ENCODE measurements around the gene LMF1. TPM values are rescaled to one million over a fixed set of nuclear protein-coding genes. Genes with fewer than 3 reads are reported as not detected.

LMF1 gene
- total and polyA plus RNA-seq, 2 of the 4 experiments (the other 2 are of a cell fraction): 7.7 to 13.1 TPM

DNA sequence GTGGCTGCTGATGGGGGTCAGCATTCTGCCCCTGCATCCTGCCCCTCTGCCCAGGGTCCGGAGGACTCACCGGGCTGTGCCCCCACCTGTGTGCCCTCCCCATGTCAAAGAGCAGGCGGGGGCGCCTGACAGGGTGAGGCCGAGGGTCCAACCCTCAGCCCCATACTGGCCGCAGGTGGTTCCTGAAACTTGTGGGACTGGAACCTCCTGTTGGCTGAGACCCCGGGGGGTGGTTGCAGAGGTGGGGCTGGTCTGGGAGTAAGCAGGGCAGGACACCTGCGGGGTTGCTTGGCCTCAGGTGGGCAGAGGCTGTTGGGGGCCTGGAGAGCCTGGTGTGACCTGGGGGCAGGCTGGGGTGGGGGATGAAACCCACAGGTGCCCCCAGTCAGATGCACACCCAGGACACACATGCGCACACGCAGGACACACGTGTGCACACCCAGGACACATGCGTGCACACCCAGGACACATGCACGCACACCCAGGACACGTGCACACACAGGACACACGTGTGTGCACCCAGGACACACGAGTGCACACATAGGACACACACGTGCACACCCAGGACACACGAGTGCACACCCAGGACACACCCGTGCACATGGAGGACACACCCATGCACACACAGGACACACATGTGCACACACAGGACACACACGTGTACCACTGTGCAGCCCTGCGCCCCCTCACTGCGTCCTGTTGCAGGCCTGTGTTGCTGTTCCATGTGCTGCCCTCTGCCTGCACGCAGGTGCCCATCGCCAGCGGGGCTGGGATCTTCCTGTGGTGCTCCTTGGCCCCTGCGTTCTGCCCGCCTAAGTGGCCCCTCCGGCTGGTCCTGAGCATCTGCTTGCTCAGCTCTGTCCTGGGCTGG is 42.2 kb upstream of the LMF1 start (continued):
- no peak for TF ChIP-seq CEBPB (IDR thresholded peaks at IDR 0.05; ENCODE audit: low read depth, low read length)

DNA sequence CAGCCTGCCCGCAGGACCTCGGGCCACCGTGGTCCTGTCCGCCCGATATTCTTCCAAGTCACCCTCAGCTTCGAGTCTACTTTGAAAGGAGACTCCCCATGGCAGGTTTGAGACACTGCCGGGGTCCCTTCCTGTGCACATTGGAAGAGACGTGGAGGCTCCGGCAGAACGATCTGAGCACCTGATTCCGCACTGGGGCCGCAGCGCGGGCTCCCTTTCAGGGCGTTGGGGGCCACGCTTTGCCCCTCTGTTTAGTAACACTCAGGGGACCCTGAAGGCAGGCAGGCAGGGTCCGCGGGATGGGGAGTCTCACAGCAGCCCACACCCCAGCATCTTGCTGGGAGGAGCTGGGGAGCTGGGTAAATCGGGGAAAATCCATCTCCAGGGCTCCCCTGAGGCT is 41.4 kb upstream of the LMF1 start:
- no peak overlapping the region for H3K23ac ChIP-seq (ENCODE audit: low read depth, low read length)
- no peak overlapping the region for H3K18ac ChIP-seq (ENCODE audit: low read depth, low read length)
- no peak for TF ChIP-seq NFE2L2 (IDR thresholded peaks at IDR 0.05; ENCODE audit: low read depth, low read length)
- TF ChIP-seq RFX5 (IDR thresholded peaks at IDR 0.05; ENCODE audit: low read depth, low read length): no peak
- no peak for TF ChIP-seq MAFK (IDR thresholded peaks at IDR 0.05; ENCODE audit: low read depth, low read length)
- TF ChIP-seq, protein P1, sequence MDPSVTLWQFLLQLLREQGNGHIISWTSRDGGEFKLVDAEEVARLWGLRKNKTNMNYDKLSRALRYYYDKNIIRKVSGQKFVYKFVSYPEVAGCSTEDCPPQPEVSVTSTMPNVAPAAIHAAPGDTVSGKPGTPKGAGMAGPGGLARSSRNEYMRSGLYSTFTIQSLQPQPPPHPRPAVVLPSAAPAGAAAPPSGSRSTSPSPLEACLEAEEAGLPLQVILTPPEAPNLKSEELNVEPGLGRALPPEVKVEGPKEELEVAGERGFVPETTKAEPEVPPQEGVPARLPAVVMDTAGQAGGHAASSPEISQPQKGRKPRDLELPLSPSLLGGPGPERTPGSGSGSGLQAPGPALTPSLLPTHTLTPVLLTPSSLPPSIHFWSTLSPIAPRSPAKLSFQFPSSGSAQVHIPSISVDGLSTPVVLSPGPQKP (IDR thresholded peaks at IDR 0.05; ENCODE audit: borderline replicate concordance, low read depth, low read length): no peak
- no peak for TF ChIP-seq SMC3 (IDR thresholded peaks at IDR 0.05; ENCODE audit: low read depth, low read length)
- TF ChIP-seq CHD1 (IDR thresholded peaks at IDR 0.05; ENCODE audit: low read depth, low read length): no peak
- no peak for TF ChIP-seq MAZ (IDR thresholded peaks at IDR 0.05; ENCODE audit: borderline replicate concordance, low read depth, low read length)
- TF ChIP-seq MXI1 (IDR thresholded peaks at IDR 0.05; ENCODE audit: borderline replicate concordance, low read depth, low read length): no peak
- H3K4me1 ChIP-seq (ENCODE audit: control insufficient read depth, insufficient read depth, low read length): no peaks in the 10 kb centered on the region
- no peak overlapping the region for H2BK15ac ChIP-seq (ENCODE audit: low read depth, low read length)
- intact Hi-C loops (cut with micrococcal nuclease): no loop called here
- H3K36me3 ChIP-seq (ENCODE audit: control insufficient read depth, insufficient read depth, low read length): no peaks in the 10 kb centered on the region
- H3K56ac ChIP-seq (ENCODE audit: extremely low read depth, insufficient read depth, low read length): no peak overlapping the region
- no TSS peak for BruUV-seq (replicated peaks)
- no peak overlapping the region for H3K14ac ChIP-seq (replicated peaks; ENCODE audit: low read depth, low read length)
- in situ Hi-C loops (cut with MboI; ENCODE audit: low sequenced_read_pairs): no loop called here
- 82% methylated on average over 6 of the region's 19 CpGs; no CpG with 5 or more reads in 1 of the 2 experiments for WGBS, 2 experiments (ENCODE audit: extremely low coverage in 2 of 2, insufficient read length in 1 of 2)
- no peak overlapping the region for H2BK120ac ChIP-seq (ENCODE audit: low read depth, low read length)
- H3K9me1 ChIP-seq (ENCODE audit: insufficient read depth, low read length): no peaks in the 10 kb centered on the region
- POLR2A ChIA-PET (ENCODE audit: unreplicated experiment): no interaction called here
- no peaks in the 10 kb centered on the region for H3K9me3 ChIP-seq (ENCODE audit: control insufficient read depth, insufficient read depth, low read length)
- no peaks in the 10 kb centered on the region for H4K20me1 ChIP-seq (ENCODE audit: insufficient read depth, low read length)
- no peak overlapping the region for H4K8ac ChIP-seq (ENCODE audit: low read depth in 2 of 2, low read length in 2 of 2)
- H3K79me1 ChIP-seq (ENCODE audit: low read depth in 1 of 2, low read length in 2 of 2): no peaks in the 10 kb centered on the region
- H2AFZ ChIP-seq (replicated peaks; ENCODE audit: low read length, poor library complexity): no peak overlapping the region
- H3K4me3 ChIP-seq (ENCODE audit: insufficient read depth, low read depth, low read length): no peak overlapping the region
- DNase-seq (no peak), ATAC-seq (ENCODE audit: low read depth) (no peak)
- dilution Hi-C loops (cut with HindIII; ENCODE audit: low sequenced_read_pairs, unreplicated experiment): no loop called here
- H2BK20ac ChIP-seq (ENCODE audit: low read depth, low read length): no peak overlapping the region
- no peak overlapping the region for H3K9ac ChIP-seq (ENCODE audit: low read depth, low read length)
- H4K5ac ChIP-seq (ENCODE audit: low read depth, low read length): no peak overlapping the region
- no peak overlapping the region for H3K27ac ChIP-seq (ENCODE audit: insufficient read depth, low read length)
- H4K91ac ChIP-seq (ENCODE audit: insufficient read depth, low read depth, low read length): no peak overlapping the region
- no peak overlapping the region for H3K4ac ChIP-seq (ENCODE audit: low read depth, low read length)
- no peak overlapping the region for H2AK9ac ChIP-seq (replicated peaks; ENCODE audit: low read depth, low read length, poor library complexity)
- no peak overlapping the region for H2AK5ac ChIP-seq (ENCODE audit: low read depth, low read length)
- CTCF ChIA-PET: no interaction called here
- H3K4me2 ChIP-seq (ENCODE audit: low read depth, low read length): no peak overlapping the region
- H2BK5ac ChIP-seq (ENCODE audit: low read depth, low read length, poor library complexity, severe bottlenecking): no peak overlapping the region
- H3K27me3 ChIP-seq (ENCODE audit: control insufficient read depth, insufficient read depth, low read length): peaks cover 49% of the 10 kb centered on the region; the same call in 1 of the 2 replicates
